C4-2B (cell line): Measurements from ENCODE around the gene SORCS1.

Experiments
- H3K27ac ChIP-seq: fragments of 450-650 bp; 2 replicates; pipeline ENCODE4 v1.5.1; 2017
- CTCF ChIP-seq: fragments of 450-650 bp; conservative IDR thresholded peaks from 2 replicates; pipeline ENCODE4 v1.5.1; 2017; ENCODE audit warnings: mild to moderate bottlenecking
- ZFX ChIP-seq: fragments of 450-650 bp; IDR thresholded peaks from 2 replicates; pipeline ENCODE4 v1.6.1; 2017

Gene SORCS1

GRCh38 chr10:106947643-106948042 is 216.9 kb downstream of the SORCS1 start:
- no peak overlapping the region for H3K27ac ChIP-seq
- TF ChIP-seq CTCF (no peak), ZFX (no peak)

- TF ChIP-seq ZFX, result no peak
- no peak for TF ChIP-seq CTCF
- no peak overlapping the region for H3K27ac ChIP-seq
Measured at GRCh38 chr10:106942035-106942662, 222.4 kb downstream of the SORCS1 start.

- TF ChIP-seq ZFX (no peak), CTCF (no peak)
- H3K27ac ChIP-seq, result no peak overlapping the region
Measured at GRCh38 chr10:106941297-106942034, 223.0 kb downstream of the SORCS1 start.

- no peak for TF ChIP-seq CTCF
- H3K27ac ChIP-seq, result no peak overlapping the region
Measured at GRCh38 chr10:106938513-106938912, 226.0 kb downstream of the SORCS1 start.

- H3K27ac ChIP-seq, result no peak overlapping the region
- TF ChIP-seq ZFX (no peak), CTCF (no peak)
Measured at GRCh38 chr10:106935978-106936451, 228.5 kb downstream of the SORCS1 start.

GRCh38 chr10:106931853-106932249 is 232.7 kb downstream of the SORCS1 start:
- TF ChIP-seq ZFX (no peak), CTCF (no peak)
- no peak overlapping the region for H3K27ac ChIP-seq

- H3K27ac ChIP-seq, result no peak overlapping the region
- TF ChIP-seq CTCF, result no peak
- no peak for TF ChIP-seq ZFX
Measured at GRCh38 chr10:106931159-106931852, 233.2 kb downstream of the SORCS1 start.
